NB4 (cell line): ENCODE results near the gene UTS2B.

ENCODE experiments used
- DNase-seq: peaks from one replicate; pipeline ENCODE4 v3.0.0; 2010; ENCODE audit warnings: low read depth
- H3K4me3 ChIP-seq: one replicate; pipeline ENCODE4 v1.5.1; 2011; ENCODE audit warnings: mild to moderate bottlenecking, low read depth, low read length, moderate library complexity
- MYC ChIP-seq: IDR thresholded peaks from 2 replicates; pipeline ENCODE4 v1.6.1; 2011; ENCODE audit warnings: low read depth, low read length
- POLR2A ChIP-seq: IDR thresholded peaks from 2 replicates; pipeline ENCODE4 v1.6.1; 2011; ENCODE audit warnings: mild to moderate bottlenecking; ENCODE audit not compliant: insufficient read length; ENCODE audit errors: extremely low read depth
- TF ChIP-seq, protein P1 (sequence below): IDR thresholded peaks from 2 replicates; pipeline ENCODE4 v1.6.1; 2011; ENCODE audit warnings: low read depth, low read length
- TF ChIP-seq, protein P2 (sequence below): IDR thresholded peaks from one replicate; pipeline ENCODE4 v1.5.1; 2012; ENCODE audit warnings: low read depth, low read length

The UTS2B gene

DNA sequence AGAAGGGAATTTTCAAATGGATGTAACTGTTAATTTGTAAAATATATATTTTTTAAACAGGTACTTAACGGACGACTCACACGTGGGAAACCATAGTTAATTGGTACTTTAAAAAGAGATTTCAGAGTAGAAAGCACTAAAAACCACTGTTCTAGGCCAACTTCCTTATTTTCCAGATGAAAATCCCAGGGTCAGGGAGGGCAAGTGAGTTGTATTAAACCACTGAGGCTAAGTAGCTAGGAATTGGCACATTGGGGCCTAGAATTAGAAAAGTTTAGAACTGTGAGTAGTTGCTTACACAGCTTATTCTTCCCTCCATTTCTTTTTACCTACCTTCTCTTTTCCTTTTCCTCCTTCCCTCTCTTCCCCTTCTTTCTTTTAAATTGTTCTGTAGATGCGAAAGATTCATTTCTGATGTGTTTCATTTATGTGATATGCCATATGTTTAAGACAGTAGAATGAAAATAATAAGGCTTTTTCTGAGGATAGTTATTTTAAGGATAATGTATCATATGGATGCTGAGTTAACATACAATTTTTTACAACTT is 4.1 kb upstream of the UTS2B start:
- TF ChIP-seq POLR2A = no peak
- TF ChIP-seq, protein P1, sequence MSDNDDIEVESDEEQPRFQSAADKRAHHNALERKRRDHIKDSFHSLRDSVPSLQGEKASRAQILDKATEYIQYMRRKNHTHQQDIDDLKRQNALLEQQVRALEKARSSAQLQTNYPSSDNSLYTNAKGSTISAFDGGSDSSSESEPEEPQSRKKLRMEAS = no peak
- TF ChIP-seq, protein P2, sequence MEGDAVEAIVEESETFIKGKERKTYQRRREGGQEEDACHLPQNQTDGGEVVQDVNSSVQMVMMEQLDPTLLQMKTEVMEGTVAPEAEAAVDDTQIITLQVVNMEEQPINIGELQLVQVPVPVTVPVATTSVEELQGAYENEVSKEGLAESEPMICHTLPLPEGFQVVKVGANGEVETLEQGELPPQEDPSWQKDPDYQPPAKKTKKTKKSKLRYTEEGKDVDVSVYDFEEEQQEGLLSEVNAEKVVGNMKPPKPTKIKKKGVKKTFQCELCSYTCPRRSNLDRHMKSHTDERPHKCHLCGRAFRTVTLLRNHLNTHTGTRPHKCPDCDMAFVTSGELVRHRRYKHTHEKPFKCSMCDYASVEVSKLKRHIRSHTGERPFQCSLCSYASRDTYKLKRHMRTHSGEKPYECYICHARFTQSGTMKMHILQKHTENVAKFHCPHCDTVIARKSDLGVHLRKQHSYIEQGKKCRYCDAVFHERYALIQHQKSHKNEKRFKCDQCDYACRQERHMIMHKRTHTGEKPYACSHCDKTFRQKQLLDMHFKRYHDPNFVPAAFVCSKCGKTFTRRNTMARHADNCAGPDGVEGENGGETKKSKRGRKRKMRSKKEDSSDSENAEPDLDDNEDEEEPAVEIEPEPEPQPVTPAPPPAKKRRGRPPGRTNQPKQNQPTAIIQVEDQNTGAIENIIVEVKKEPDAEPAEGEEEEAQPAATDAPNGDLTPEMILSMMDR = no peak
- TF ChIP-seq MYC = no peak
- peak; percentile 22 for DNase-seq
- no peak overlapping the region for H3K4me3 ChIP-seq

DNA sequence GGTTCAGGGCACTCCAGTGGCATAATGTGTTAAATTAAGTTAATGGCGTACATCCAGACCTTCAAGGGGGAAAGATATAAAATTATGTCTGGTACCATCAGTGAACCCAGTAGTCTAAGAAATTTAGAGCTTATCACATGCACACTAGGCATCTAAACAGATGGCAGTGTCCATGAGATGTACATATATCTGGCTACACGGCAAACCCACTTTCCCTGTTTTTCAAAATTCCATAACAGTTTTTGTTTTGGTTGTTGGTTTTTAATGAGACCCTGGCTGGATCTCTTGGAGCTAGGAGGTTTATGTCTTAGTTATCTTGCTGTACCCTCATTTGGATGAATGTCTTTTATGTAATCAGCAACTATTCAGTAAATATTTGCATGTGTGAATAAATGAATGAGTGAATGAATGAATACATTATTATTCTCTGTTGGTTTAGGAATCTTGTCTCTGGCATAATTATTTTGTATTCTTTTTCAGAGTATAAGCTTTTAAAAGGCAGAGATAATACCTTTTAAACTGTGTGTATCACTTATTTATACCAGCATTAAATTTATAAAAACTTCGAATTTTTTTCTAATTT is 3.1 kb upstream of the UTS2B start:
- no peak for DNase-seq
- no peak overlapping the region for H3K4me3 ChIP-seq
- TF ChIP-seq POLR2A (no peak), MYC (no peak)
- TF ChIP-seq, protein P2 = no peak
- TF ChIP-seq, protein P1 = no peak

DNA sequence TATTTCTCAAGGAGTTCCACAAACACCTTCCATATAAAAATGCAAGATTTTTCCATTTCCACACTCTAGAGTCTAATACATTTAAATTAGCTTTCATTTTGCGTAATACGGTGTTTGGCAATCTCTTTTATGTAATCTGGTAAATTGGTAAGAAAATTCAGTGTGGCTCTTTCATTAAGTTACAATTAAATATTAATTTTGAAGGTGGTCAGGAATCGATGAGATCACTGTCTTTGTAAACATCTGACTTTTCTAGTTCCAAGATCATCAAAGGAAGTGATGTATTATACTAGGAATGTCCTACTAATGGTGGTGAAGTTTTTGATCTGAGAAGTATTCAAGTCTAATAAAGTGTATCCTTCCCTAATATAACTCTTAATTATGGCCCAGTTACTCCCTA is 1.1 kb upstream of the UTS2B start:
- no peak overlapping the region for H3K4me3 ChIP-seq
- TF ChIP-seq MYC (no peak), POLR2A (no peak)
- TF ChIP-seq, protein P1 = no peak
- TF ChIP-seq, protein P2 = no peak
- DNase-seq = no peak

DNA sequence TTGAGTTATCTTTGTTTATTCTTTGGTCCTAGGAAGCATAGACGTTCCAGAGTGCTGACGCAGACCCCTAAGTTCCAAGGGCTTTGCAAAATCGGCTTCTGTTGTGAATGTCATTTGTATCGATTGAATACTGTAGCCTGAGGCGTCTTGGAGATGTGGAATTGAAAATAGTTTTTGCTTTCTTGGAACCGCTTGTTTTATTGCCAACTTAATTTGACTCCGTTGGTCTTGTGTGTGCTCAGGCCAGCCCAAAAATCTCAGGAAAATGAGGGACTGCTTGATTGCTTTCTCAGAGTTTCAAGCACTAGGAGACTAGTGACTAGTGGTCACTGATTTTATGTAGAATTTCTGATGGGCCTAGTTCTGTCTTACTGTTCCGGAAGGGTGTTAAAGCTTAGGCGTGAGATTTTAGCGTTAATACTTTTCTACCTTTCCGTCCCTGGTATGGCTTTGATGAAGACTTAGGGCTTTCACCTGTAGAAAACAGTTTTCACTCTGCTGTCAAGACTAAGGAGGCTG is 263 bp upstream of the UTS2B start:
- DNase-seq = no peak
- TF ChIP-seq, protein P2 = no peak
- no peak for TF ChIP-seq MYC
- TF ChIP-seq, protein P1 = no peak
- no peak for TF ChIP-seq POLR2A
- H3K4me3 ChIP-seq = peak overlapping the region; percentile 65

DNA sequence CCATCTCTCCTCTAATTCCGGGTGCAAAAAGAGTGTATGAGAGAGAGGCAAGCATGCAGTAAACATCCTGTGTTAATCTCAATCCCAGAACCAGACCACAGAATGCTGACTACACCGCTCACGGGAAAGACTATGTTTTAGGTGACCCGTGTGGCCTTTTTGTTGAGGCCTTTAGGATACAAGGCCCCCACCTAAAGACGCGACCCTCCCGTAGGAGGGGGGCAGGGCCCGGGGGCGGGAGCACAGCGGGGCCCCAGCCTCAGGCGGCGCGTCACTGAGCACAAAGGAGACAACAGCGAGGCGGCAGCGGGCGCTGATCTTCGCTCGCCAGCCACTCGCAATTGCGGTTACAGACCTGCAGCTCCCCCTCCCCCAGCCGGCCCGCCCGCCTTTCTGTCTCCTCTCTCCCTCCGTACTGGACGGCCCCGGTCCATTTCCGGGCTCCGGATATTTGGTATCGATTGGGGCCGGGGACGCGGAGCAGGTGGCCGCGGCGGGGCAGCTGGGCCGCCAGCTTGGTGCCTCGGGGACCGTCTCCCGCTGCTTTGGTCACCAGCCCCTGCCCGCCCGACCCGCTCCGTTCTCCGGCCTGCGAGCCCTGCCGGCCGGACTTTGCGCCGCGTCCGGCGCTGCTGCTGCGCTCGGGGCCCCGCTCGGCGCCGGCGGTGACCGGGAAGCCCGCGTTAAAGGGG is 1.2 kb downstream of the UTS2B start, which contains the start of gene CCDC50:
Gene CCDC50, plus strand, starts transcription at position 433 of the 692 bp plus-strand sequence. CDS start 281 bp downstream, outside the sequence.
- peak within 1 kb of the TSS; percentile 65 for H3K4me3 ChIP-seq
- TF ChIP-seq, protein P2 = no peak
- TF ChIP-seq, protein P1 = peak; percentile 2; the same call in 1 of the 2 replicates
- TF ChIP-seq POLR2A = peak; percentile 38
- peak; percentile 3; the same call in 1 of the 2 replicates for TF ChIP-seq MYC
- DNase-seq = peak; percentile 79
